Stimulated activated CD8-positive, alpha-beta memory T cell treated with anti-CD3 and anti-CD28 coated beads, Interleukin-2, amount 100 ng/mL, for 48 hours (primary cell): ENCODE results near the gene NT5DC4.

Source experiments
- DNase-seq, 2 donors: peaks; one replicate each; pipeline ENCODE4 v3.0.0-alpha.2; 2020; ENCODE audit warnings: low read depth in 2 of 2

NT5DC4 gene

GRCh38 chr2:112720785-112721184 is at the start of gene NT5DC4:
TSS of gene NT5DC4 (plus strand) at chr2:112721020. CDS start at chr2:112721080, 60 bp downstream.
- no peak for DNase-seq

- DNase-seq: no peak
Observed at GRCh38 chr2:112671801-112672200, 49.0 kb upstream of the NT5DC4 start.

- no peak for DNase-seq
Observed at GRCh38 chr2:112673008-112673407, 47.8 kb upstream of the NT5DC4 start.

- no peak for DNase-seq
Observed at GRCh38 chr2:112674229-112674628, 46.6 kb upstream of the NT5DC4 start.

- no peak for DNase-seq
Observed at GRCh38 chr2:112679484-112679883, 41.3 kb upstream of the NT5DC4 start.

GRCh38 chr2:112680666-112681101 is 40.1 kb upstream of the NT5DC4 start:
- DNase-seq: no peak

GRCh38 chr2:112682101-112682500 is 38.7 kb upstream of the NT5DC4 start:
- no peak for DNase-seq

- DNase-seq: no peak
Observed at GRCh38 chr2:112683550-112684414, 37.0 kb upstream of the NT5DC4 start.

GRCh38 chr2:112684415-112684775 is 36.4 kb upstream of the NT5DC4 start:
- DNase-seq: no peak

GRCh38 chr2:112685271-112685884 is 35.4 kb upstream of the NT5DC4 start:
- no peak for DNase-seq

GRCh38 chr2:112686348-112687217 is 34.2 kb upstream of the NT5DC4 start:
- no peak for DNase-seq

GRCh38 chr2:112687522-112687921 is 33.3 kb upstream of the NT5DC4 start:
- no peak for DNase-seq

GRCh38 chr2:112688086-112688880 is 32.5 kb upstream of the NT5DC4 start:
- no peak for DNase-seq

- DNase-seq: peak; percentile 31 to 46
Observed at GRCh38 chr2:112690853-112691401, 29.9 kb upstream of the NT5DC4 start.

GRCh38 chr2:112691881-112692281 is 28.9 kb upstream of the NT5DC4 start:
- no peak for DNase-seq

- DNase-seq: peak; percentile 14 to 55
Observed at GRCh38 chr2:112692495-112692911, 28.3 kb upstream of the NT5DC4 start.

- DNase-seq: peak in 1 of 2 donors; percentile 46
Observed at GRCh38 chr2:112692918-112693317, 27.9 kb upstream of the NT5DC4 start.

GRCh38 chr2:112693596-112693995 is 27.2 kb upstream of the NT5DC4 start:
- DNase-seq: no peak

GRCh38 chr2:112694182-112694581 is 26.6 kb upstream of the NT5DC4 start:
- no peak for DNase-seq

- no peak for DNase-seq
Observed at GRCh38 chr2:112698834-112699515, 21.8 kb upstream of the NT5DC4 start.
